ENCODE measurements around the gene AIFM1. TPM values are rescaled to one million over a fixed set of nuclear protein-coding genes. Genes with fewer than 3 reads are reported as not detected.
A peak's percentile ranks its signal among the peaks of the same experiment; 100 is the strongest.

The AIFM1 gene
- total RNA-seq, 3 donors from 2014 or later = 45.2 to 54.5 (median 51.9) TPM

DNA sequence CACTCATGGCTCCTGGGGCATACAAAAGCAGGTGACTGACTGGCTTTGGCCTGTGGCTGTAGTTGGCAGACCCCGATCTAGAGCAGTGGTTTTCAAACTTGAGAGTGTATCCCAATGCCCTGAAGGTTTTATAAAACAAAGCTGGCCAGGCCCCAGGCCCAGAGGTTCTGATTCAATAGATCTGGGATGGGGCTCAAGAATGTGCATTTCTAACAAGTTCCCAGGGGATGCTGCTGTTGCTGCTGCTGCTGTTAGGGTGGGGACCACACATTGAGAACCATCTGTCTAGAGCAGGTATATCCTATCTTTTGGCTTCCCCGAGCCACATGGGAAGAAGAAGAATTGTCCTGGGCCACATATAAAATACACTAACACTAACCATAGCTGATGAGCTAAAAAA is 7.3 kb downstream of the AIFM1 start:
- ATAC-seq (no peak), DNase-seq (no peak)
- H3K4me1 Mint-ChIP-seq (ENCODE audit: low read depth) = peaks cover 23% of the 10 kb centered on the region
- H3K27me3 Mint-ChIP-seq (ENCODE audit: low read depth) = no peaks in the 10 kb centered on the region
- H3K9me3 Mint-ChIP-seq = no peaks in the 10 kb centered on the region
- no peak overlapping the region for H3K4me3 Mint-ChIP-seq
- H3K36me3 Mint-ChIP-seq (ENCODE audit: insufficient read depth) = no peaks in the 10 kb centered on the region

DNA sequence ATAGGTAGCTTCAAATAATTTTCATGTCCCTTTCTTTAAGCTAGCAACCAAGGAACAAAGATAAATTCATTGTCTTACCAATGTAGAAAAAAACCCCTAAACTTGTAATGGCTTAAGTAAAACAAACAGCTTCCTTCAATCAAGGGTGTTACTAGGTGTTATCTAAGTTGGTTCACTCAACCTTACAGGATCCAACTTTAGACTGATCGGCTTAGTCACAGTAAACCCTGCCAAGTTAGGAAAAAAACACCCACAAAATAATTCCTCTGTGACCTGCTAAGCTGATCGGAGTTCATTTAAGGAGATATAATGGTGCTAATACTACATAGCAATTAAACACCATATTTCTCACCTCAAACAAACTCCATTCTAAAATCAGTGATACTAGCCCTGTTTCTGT is 10.1 kb downstream of the AIFM1 start:
- DNase-seq (no peak), ATAC-seq (no peak)
- Mint-ChIP-seq H3K9me3 (no peaks in the 10 kb centered on the region), H3K27me3 (ENCODE audit: low read depth) (no peaks in the 10 kb centered on the region), H3K4me1 (ENCODE audit: low read depth) (peaks cover 12% of the 10 kb centered on the region), H3K36me3 (ENCODE audit: insufficient read depth) (no peaks in the 10 kb centered on the region), H3K4me3 (no peak overlapping the region)

DNA sequence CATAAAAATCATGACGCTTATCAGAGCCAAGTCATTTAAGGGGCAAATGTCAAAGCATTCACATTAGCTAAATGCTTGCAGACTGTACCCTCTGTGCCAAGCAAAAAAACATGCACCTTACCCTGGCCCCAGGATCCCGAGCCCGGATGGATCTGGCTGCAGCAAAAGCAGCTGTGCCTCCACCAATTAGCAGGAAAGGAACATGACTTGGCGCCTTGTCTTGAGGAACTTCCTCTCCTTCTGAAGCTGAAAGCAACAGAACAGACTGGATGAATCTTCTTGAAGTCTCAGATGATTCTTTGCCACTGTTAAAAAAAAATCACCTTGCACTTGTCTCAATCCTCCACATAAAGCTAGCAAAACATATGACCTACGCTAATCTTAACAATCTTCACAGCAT is 18.0 kb downstream of the AIFM1 start:
- DNase-seq (no peak), ATAC-seq (no peak)
- Mint-ChIP-seq H3K27me3 (ENCODE audit: low read depth) (no peaks in the 10 kb centered on the region), H3K4me1 (ENCODE audit: low read depth) (no peaks in the 10 kb centered on the region), H3K4me3 (no peak overlapping the region), H3K36me3 (ENCODE audit: insufficient read depth) (peaks cover 17% of the 10 kb centered on the region), H3K9me3 (no peaks in the 10 kb centered on the region)

DNA sequence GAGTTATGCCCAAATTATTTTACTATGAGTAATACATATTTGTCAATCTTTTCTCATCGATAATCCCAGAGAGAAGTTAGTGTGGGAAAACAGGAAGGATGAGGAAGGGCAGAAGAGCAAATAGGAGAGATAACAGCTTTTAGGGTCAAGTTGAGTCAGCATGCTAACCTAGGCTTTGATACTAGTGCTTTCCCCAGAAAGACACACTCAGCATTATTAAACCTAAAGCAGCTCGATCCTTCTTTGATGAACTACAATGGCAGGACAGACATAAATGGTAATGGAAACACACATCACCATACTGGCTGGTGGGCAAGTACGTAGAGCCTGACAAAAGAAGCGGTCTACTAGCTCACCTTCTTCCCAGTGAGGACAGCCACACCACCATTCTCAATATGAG is 20.5 kb downstream of the AIFM1 start:
- ATAC-seq (no peak), DNase-seq (no peak)
- H3K4me3 Mint-ChIP-seq = no peak overlapping the region
- H3K27me3 Mint-ChIP-seq (ENCODE audit: low read depth) = no peaks in the 10 kb centered on the region
- peaks cover 25% of the 10 kb centered on the region for H3K36me3 Mint-ChIP-seq (ENCODE audit: insufficient read depth)
- H3K9me3 Mint-ChIP-seq = no peaks in the 10 kb centered on the region
- H3K4me1 Mint-ChIP-seq (ENCODE audit: low read depth) = no peaks in the 10 kb centered on the region

GRCh38 chrX:130144509-130144908 is 21.1 kb downstream of the AIFM1 start:
- no peaks in the 10 kb centered on the region for H3K27me3 Mint-ChIP-seq (ENCODE audit: low read depth)
- H3K4me3 Mint-ChIP-seq = no peak overlapping the region
- no peaks in the 10 kb centered on the region for H3K9me3 Mint-ChIP-seq
- H3K4me1 Mint-ChIP-seq (ENCODE audit: low read depth) = no peaks in the 10 kb centered on the region
- ATAC-seq (no peak), DNase-seq (no peak)
- H3K36me3 Mint-ChIP-seq (ENCODE audit: insufficient read depth) = peaks cover 26% of the 10 kb centered on the region

GRCh38 chrX:130139474-130140201 is 26.0 kb downstream of the AIFM1 start:
- DNase-seq (no peak), ATAC-seq (no peak)
- Mint-ChIP-seq H3K9me3 (no peaks in the 10 kb centered on the region), H3K4me1 (ENCODE audit: low read depth) (no peaks in the 10 kb centered on the region), H3K4me3 (no peak overlapping the region), H3K36me3 (ENCODE audit: insufficient read depth) (peaks cover 31% of the 10 kb centered on the region), H3K27me3 (ENCODE audit: low read depth) (no peaks in the 10 kb centered on the region)

- DNase-seq (no peak), ATAC-seq (no peak)
- Mint-ChIP-seq H3K4me1 (ENCODE audit: low read depth) (no peaks in the 10 kb centered on the region), H3K27me3 (ENCODE audit: low read depth) (no peaks in the 10 kb centered on the region), H3K9me3 (no peaks in the 10 kb centered on the region), H3K36me3 (ENCODE audit: insufficient read depth) (peaks cover 19% of the 10 kb centered on the region), H3K4me3 (no peak overlapping the region)
Observed at GRCh38 chrX:130136961-130137360, 28.7 kb downstream of the AIFM1 start.

DNA sequence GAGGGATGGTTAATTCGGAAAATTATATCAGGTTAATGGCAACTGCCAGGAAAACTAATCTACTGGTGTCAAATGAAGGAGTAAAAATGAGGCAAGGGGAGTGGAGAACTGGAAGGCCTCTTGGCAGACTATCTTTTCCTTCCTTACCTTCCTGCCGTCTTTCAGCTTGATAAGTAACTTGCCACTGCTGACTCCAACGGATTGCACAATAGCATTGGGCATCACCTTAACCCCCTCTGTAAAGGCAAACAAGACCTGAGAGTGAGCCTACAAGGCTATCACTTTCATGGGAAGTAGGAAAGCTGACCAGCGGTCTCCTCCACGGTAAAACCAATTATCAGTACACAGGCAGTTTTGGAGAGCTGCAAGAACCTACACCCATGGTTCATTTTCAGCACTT is 29.1 kb downstream of the AIFM1 start:
- Mint-ChIP-seq H3K4me1 (ENCODE audit: low read depth) (no peaks in the 10 kb centered on the region), H3K4me3 (no peak overlapping the region), H3K9me3 (no peaks in the 10 kb centered on the region), H3K27me3 (ENCODE audit: low read depth) (no peaks in the 10 kb centered on the region), H3K36me3 (ENCODE audit: insufficient read depth) (peaks cover 16% of the 10 kb centered on the region)
- no peak for ATAC-seq
- no peak for DNase-seq

DNA sequence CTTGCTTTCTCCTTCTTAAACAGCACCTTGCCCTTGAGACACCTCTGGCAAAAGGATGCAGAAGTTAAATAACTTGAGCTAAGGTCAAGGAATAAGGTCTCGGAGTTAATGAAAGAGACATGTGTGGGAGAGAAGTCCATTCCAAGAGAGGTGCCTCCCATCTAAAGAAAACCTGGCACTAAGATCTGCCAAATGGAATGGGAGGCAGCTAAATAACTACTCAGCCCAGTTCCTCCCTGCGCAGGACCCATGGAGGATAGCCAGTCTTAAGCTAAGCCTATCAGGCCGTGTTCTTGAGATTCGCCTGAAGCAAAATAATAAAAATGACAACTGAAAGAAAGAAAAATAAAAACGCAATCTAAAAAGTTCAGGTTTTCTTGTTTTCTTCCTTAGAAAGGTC is 34.7 kb downstream of the AIFM1 start:
- DNase-seq (no peak), ATAC-seq (no peak)
- Mint-ChIP-seq H3K27me3 (ENCODE audit: low read depth) (no peaks in the 10 kb centered on the region), H3K4me3 (no peak overlapping the region), H3K9me3 (no peaks in the 10 kb centered on the region), H3K36me3 (ENCODE audit: insufficient read depth) (peaks cover 10% of the 10 kb centered on the region), H3K4me1 (ENCODE audit: low read depth) (no peaks in the 10 kb centered on the region)

DNA sequence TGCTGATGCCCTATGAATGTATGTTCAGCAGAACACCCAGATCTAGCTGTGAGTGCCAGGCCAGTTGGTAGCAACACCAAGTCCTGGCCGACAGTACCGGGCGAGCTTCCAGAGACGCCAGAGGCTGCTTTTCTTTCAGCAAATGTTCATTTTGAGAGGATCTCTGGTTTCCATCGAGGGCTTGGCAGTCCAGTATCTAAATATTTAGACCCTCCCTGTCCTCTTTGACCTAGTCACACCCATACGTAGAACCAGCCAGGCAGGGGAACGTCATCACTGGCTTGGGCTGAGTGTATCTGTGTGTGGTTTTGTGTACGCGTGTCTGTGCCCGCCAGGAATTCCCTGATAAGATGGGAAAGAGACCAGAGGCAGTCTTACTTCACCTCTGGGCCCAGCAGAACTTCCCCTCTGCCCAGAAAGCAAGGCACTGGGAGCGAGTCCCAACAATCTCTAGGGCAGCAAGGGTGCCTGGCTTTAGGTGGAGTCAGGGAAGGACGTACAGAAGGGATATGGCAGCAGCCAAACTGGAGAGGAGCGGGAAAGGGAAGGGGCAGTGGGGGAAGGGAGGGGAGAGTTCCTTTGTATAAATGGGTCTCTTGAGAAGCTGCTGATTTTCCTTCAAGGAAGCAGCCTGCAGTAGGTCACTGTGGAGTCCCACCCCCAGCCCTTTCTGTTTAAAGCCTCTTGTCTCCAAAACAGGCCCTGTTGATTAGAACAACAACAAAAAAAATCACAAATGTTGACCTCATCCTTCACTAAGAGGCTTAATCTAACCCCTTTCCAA is 40.4 kb downstream of the AIFM1 start:
- Mint-ChIP-seq H3K27me3 (ENCODE audit: low read depth) (no peaks in the 10 kb centered on the region), H3K36me3 (ENCODE audit: insufficient read depth) (peaks cover 10% of the 10 kb centered on the region), H3K4me3 (no peak overlapping the region), H3K9me3 (no peaks in the 10 kb centered on the region), H3K4me1 (ENCODE audit: low read depth) (peaks cover under 1% of the 10 kb centered on the region)
- ATAC-seq (no peak), DNase-seq (no peak)

- no peak for DNase-seq
- no peak for ATAC-seq
- H3K27me3 Mint-ChIP-seq (ENCODE audit: low read depth) = no peaks in the 10 kb centered on the region
- H3K36me3 Mint-ChIP-seq (ENCODE audit: insufficient read depth) = peaks cover 10% of the 10 kb centered on the region
- H3K9me3 Mint-ChIP-seq = no peaks in the 10 kb centered on the region
- peaks cover 5% of the 10 kb centered on the region for H3K4me1 Mint-ChIP-seq (ENCODE audit: low read depth)
- H3K4me3 Mint-ChIP-seq = no peak overlapping the region
Observed at GRCh38 chrX:130124577-130124976, 41.1 kb downstream of the AIFM1 start.

GRCh38 chrX:130121505-130121800 is 44.2 kb downstream of the AIFM1 start:
- H3K27me3 Mint-ChIP-seq (ENCODE audit: low read depth) = no peaks in the 10 kb centered on the region
- no peak for ATAC-seq
- peak overlapping the region; percentile 71 for H3K4me3 Mint-ChIP-seq

GRCh38 chrX:130120746-130121504 is 44.7 kb downstream of the AIFM1 start:
- H3K9me3 Mint-ChIP-seq = no peaks in the 10 kb centered on the region
- peak overlapping the region; percentile 71 for H3K4me3 Mint-ChIP-seq
- no peaks in the 10 kb centered on the region for H3K36me3 Mint-ChIP-seq (ENCODE audit: insufficient read depth)
- ATAC-seq (peak; percentile 90 to 93), DNase-seq (peak; percentile 61)
- peaks cover 16% of the 10 kb centered on the region for H3K4me1 Mint-ChIP-seq (ENCODE audit: low read depth)
- H3K27me3 Mint-ChIP-seq (ENCODE audit: low read depth) = no peaks in the 10 kb centered on the region

More at GRCh38 chrX:130121505-130121800, 44.2 kb downstream of the AIFM1 start:
- no peaks in the 10 kb centered on the region for H3K9me3 Mint-ChIP-seq
- peaks cover under 1% of the 10 kb centered on the region for H3K36me3 Mint-ChIP-seq (ENCODE audit: insufficient read depth)
- no peak for DNase-seq
- peaks cover 16% of the 10 kb centered on the region for H3K4me1 Mint-ChIP-seq (ENCODE audit: low read depth)

GRCh38 chrX:130120321-130120731 is 45.3 kb downstream of the AIFM1 start:
- peak overlapping the region; percentile 71 for H3K4me3 Mint-ChIP-seq
- DNase-seq = peak; percentile 18
- H3K27me3 Mint-ChIP-seq (ENCODE audit: low read depth) = no peaks in the 10 kb centered on the region
- H3K4me1 Mint-ChIP-seq (ENCODE audit: low read depth) = peaks cover 16% of the 10 kb centered on the region
- H3K36me3 Mint-ChIP-seq (ENCODE audit: insufficient read depth) = no peaks in the 10 kb centered on the region
- ATAC-seq = peak; percentile 28 to 39
- H3K9me3 Mint-ChIP-seq = no peaks in the 10 kb centered on the region
